Muscle of back (tissue), 11 donors: Measurements from ENCODE around the gene NSF. TPM values are rescaled to one million over a fixed set of nuclear protein-coding genes. Genes with fewer than 3 reads are reported as not detected.
"Not testable (repeated sequence)": the region's sequence is repeated elsewhere in the genome, so short reads cannot be mapped to it uniquely, and the experiment has no call there.

Source experiments
- DNase-seq, 3 donors: peaks; one replicate each; pipeline versions ENCODE4 v3.0.0 to v3.0.0-alpha.2; 2013
- polyA plus RNA-seq, 10 donors: library from polyadenylated mRNA; unstranded; fragments of 120-200 nt; gene quantifications; one replicate each; pipeline ENCODE4 v1.2.1, GENCODE V29; 2013; ENCODE audit not compliant: insufficient read length in 10 of 10

Gene NSF
- polyA plus RNA-seq, 10 donors: 19.7 to 27.7 (median 21.1) TPM

DNA sequence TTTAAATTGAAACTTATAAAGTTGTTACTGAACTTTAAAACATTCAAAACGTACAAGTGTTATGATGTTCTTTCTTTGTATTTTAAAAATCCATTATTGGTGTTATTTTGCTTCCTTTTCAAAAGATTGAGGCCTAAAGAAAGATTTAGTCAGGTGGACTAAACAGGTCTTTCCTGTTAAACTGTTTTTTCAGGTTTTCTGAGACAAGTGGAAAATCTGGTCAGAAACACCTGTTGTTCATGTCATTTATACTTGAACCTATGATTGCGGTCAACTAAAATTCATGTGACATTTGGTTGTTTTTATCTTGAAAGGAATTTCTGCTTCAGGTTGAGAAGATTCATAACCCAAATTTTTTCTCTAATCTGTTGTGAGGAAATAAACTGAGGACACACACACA, 108.5 kb downstream of the NSF start:
- not testable (repeated sequence) for DNase-seq

DNA sequence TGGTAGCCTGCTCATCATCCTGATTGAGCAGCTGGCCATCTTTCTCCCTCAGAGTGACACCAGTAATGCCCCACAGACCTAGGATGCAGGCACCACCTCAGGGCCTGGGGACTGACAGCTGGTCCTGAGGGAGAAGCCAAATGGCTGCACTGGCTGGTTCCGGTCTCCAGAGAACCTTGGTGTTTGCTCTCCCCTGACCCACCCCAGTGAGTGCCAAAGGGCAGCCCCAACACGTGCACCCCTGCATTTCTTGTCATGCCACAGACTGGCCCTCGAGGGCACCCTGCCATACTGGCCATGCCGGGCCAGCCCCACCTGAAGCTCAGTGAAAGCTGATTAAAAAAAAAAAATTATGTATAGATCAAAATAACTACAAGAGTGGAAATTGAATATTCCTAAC, 127.5 kb downstream of the NSF start:
- no peak for DNase-seq

DNA sequence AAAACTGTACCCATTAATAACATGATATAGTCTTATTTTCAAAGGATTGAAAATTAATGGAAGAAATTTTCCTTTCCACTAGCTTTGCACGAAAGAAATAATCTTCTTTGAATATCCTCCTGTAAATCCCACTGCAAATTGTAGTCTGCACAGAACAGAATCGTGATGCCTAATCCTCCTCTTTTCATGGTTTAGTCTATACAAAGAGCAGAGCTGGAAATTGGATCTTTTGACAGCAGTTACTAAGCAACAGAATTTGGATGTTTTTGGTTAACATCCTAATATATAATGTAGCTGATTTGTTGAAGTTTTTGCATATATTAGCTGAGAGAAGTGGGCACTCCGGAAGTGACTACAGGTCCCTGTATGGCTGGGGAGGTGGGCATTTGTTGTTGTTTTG, 129.4 kb downstream of the NSF start:
- DNase-seq: no peak

DNA sequence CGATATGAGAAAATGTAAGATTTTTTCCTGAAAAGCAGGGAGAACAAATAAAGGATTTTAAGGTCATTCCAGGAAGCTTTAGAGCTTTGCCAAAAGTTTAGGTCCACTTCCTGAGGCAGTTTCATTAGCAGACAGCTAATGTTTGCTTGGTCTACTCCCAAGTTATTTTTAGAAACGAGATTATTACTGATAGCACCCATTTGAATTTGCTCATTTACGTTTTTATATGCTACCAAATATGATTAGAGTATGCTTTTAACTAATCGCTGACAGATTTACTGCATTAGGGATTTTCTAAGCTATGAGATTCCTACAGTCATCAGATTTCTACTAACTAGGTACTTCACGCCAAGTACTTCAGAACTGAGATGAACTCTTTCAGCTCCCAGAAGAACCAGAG, 129.9 kb downstream of the NSF start:
- DNase-seq: no peak

DNA sequence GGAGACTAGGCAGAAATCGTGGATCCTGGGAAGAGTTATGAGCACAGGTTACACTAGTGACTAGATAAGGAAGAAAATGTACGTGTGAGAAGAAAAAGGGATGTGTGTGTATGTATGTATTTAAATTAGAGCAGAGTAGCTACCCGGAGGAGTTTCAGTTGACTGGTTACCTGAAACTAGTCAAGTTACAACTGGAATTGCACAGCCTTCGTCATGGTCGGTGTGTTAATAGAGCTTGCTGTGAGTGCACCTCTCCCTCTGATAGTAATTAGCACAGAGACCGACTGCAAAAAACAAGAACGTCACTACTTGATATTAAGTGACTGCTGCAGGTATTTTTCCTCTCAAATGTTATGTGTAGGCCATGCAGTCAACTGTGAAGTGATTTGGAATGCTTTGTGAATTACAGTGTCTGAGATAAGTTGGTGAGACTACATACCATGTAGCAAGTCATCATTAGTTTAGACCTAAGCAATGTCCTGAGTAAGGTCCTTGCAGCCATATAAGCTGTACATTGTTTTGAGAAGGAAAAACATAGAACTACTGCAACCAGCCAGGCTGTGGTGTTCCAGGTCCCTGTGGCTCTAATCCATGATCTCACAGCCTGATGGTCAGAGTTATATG, 132.3 kb downstream of the NSF start:
- DNase-seq: no peak

DNA sequence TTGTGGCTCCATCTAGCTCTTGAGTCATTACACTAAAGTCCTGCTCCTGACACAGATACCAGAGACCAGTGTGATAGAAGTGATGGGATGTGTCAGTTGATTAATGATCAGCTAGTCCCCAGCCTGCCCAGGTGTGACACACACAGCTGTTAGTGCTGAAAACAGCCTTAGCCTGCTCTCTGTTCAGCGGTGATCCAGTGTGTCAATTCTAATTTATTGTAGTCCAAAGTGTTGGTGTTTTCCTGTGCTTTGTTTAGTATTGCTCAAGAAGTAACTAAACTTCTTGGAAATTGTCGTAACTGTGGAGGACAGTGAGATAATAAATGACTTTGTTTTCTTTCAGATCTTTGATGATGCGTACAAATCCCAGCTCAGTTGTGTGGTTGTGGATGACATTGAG, 135.7 kb downstream of the NSF start:
- DNase-seq: no peak

DNA sequence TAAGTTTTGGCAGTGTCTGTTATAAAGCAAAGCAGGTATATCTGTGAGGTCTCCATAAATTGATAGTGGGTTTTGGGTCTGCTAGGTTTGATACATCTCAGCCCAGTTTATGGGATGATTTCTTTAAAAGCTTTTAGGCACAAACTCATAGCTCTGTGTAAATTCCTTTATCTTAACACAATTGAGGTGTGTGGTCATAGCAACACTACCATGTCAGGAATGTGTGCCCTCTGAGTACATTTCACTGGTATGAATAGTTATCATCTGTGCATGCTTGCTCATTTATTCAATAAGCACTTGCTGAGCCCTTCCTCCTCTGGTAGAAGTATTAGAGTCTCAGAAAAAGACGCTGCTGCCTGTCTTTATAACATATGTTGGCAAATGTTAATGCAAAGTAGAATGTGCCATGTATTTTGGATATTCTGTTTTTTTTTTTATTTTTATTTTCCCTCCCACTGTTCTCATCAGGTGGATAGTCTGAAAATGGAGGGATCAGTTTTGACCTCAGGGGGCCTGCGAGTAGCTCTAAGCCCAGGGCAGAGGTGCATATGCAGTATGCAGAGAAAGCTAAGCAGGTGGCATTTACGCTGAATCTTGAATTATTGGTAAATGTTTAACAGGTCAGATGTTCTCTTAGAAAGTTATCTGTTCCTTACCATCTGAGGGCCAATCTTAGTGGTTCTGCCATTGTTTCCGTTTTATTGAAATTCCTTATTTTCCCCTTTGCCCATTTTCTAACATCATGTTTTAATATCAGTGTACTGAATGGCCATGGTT, 137.3 kb downstream of the NSF start:
- DNase-seq: peak in 1 of 3 donors; percentile 59

DNA sequence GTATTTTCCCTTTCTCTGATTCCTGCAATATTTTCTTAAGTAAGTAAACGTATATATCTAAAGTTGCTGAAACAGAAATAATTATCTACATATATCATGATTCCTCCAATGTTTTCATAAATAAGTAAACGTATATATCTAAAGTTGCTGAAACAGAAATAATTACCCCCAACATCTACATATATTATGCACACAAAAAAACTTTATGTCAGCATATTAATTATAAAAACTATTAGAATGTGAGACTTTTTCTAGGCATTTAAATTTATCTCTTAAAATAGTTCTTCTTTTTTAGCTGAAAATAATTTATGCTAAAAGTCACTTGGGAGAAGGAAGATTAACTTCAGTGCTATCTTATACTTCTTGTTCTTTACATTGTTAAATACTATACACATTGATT, 139.6 kb downstream of the NSF start:
- DNase-seq: no peak

DNA sequence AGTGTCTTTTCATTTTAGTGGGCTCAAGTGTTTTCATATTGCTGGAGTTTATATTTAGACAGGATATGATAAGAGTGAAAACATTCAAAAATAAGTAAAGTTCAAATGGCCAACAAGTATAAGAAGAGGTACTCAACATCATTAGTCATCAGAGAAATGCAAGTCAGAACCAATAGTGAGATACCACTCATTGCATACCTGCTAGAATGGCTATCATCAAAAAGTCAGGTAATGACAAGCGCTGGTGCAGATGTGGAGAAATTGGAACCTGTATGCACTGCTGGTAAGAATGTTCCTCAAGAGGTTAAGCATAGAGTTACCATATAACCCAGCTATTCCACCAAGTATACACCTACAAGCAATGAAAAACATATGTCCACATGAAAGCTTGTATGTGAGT, 140.2 kb downstream of the NSF start:
- DNase-seq: no peak

DNA sequence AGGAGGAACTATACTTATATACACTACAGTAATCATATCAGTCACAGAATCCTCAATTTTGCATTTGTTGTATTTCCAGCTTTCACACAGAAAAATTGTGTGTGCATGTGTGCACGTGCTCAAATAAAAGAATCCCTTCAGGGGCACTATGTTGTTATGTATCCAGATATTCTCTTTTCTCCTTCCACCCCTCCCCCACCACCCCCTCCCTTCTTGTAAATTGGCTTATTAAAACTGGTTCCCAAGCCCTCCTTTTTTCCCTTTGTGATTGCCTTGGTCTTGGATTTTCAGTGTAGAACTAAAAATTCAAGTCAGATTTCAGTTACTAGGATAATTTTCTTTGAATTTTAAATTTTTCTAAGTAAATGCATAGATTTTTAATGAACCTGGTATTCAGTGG, 141.7 kb downstream of the NSF start:
- DNase-seq: no peak

DNA sequence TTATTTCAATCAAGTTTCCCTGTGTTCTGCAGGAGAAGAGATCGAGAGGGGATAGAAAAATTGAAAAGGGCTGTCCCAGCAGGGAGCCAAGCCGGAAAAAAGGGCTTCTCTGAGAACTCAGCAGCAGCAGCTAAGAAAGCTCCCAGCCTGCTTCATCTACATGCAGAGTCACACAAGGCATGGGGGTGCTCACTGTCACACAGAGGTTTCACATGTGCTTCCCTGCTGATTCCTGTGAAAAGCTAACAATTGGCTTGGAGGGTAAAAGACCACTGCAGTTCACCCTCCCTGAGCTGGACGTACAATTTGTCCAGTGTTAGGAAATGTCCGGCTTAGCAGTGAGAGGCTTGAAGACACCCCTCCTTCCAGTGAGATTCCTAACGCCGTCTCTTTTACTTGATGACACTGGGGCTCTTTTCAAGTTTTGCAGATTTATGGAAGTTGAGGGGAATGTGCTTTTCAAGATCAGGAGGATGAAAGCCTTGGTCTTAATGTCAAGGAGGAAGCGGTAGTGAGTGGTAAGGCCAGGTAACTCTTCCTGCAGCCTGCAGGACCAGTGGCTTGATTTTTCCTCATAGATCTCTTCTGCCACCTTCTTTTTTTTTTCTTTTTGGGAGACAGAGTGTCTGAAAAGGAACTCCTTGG, 142.4 kb downstream of the NSF start:
- no peak for DNase-seq

DNA sequence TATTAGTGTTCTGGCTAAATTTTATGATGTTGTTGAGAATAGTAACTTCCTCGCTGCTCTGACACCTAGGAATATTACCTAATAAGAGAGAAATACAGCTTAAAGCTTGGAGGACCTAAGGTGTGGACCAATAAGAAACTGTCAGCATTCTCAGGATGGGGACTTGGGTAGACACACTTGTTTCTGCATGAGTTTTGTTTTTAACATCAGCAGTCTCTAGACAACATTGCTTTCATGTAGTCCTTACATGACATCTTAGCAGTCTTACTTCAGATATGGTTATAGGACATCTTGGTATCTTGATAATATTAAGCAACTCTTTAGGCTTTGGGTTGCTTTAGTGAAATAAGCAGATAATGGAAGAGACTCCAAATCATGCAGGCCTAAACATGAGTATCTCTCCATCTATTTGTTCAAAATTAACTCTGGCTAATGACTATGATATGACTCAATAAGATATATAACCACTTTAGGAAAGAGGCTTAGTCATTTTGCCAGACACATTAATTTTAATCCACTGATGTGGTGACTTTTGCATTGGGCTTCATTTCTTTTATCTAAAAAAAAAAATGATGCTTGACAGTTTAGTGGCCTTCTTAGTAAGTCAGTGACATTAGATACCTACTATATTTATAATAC, 143.5 kb downstream of the NSF start:
- peak in 1 of 3 donors; percentile 34 for DNase-seq

DNA sequence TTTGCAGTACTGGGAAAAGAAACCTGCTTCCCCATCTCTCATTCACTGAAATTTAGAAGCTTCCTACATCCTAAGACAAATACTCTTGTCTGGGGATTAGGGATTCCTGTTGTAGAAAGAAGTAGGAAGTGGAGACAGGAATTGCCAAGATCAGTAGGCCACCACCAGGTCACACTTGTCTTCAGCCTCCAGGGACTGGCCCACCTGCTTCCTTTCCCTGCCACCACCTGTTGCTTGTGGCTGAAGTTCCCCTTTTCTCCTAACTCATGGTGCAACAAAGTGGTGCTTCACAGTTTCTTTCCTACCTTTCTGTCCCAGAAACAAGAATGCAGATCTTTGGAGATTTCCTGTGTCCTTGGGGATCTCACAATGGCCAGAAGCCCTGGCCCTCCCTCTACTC, 145.6 kb downstream of the NSF start:
- DNase-seq: no peak

DNA sequence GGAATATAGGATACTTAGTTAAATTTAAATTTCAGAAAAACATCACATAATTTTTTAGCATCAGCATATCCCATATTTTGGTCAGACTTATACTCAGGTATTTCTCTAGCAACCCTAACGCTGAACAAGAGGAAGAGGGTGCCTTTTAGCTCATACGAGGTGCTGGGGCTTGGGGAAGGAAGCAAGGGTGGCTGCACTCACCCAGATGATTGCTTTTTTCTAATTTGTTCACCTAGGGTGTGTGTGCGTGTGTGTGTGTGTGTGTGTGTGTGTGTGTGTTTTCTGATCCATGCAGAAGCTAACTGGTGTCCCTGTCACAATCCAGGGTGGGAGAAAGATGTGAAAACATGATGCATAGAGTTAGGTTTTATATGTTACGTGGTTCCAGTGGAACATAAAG, 146.9 kb downstream of the NSF start:
- no peak for DNase-seq

DNA sequence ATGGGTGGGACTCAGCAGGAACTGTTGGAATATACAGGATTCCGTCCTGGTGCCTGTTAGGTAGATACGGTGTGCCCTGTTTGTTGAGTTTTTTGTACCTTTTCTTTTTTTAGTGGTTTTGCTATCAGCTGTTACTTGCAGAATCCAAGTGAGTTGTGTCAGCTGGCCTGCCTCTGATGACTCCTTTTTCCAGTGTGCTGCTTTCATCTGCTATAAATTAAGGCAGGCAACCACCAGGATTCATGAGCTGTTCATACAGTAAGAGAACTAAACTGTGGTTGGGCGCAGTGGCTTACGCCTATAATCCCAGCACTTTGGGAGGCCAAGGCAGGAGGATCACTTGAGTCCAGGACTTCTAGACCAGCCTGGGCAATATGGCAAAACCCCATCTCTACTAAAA, 148.1 kb downstream of the NSF start:
- DNase-seq: no peak

DNA sequence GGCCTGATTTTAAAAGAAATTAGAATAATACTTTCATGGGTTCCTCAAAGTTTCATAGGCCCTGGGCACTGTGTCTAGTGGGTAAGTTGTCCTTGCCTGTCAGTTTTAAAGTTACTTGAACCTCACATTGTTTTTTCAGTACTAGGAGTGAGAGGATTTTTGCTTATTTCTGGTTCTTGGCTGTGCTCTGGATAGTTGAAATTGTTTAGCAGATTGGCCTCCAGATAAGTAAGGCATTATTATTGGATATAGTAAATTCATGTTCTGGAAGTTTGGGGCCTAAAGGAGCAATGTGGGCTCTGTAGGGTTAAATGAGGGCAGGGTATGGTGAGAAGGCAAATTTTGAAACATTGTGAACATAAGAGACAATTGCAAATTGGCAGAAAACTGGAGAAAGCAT, 149.5 kb downstream of the NSF start:
- DNase-seq: no peak

DNA sequence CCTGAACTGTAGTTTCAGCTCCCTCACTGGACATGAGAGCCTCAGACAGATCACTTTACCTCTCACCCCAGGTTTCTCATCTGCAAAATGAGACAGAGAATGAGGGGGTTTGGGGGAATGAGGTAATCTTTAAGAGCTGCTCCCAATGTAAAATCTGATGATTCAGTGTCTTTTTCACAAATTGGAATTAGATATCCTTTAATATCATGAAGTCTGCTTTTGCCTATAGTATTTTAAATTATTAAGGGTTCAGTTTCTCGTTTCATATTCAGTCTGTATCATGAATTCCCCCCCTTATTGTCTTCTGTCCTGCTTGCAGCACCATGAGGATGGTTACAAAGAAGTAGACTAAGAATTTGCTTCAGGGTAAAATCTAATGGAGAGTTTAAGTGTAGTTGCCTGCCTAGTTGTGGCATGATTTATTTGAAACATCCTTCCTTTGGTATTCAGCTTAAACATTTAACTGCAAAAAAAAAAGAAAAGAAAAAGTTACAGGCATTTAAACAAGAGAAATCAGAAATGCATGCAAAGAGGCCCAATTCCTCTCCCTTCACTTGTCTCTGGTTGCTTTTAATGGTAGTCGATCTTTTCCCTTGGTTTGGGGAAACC, 150.8 kb downstream of the NSF start:
- no peak for DNase-seq

DNA sequence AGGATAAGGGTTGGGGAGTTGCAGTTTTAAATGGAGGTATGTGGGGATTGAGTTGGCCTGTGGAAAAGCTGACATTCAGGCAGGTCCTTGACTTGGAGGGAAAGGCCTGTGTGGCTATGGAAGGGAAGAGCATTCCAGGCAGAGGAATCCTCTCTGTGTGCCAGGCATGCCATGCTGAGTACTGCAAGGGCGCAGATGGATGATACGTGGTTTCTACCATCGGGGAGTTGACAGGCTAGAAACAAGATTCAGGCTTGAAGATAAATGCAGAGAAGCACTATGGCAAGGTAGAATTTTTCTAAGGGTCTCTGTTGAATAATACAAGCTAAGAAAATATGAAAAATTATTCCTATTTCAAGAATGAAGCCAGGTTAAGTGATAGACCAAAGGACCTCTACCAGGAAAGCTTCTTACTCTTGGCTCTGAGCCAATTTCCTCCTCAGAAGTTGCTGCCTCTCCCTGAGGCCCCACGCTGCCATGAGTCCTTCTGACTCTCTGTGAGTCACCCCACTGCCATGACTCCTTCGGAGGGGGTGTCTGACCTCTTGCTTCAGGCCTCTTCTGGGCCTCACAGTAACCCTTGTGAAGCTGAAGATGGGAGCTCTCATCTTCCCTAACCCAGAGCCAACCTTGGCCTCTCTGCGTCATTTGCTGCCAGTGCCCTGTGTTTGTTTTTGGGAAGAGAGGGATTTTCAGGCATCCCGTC, 152.2 kb downstream of the NSF start:
- peak in 1 of 3 donors; percentile 58 for DNase-seq

DNA sequence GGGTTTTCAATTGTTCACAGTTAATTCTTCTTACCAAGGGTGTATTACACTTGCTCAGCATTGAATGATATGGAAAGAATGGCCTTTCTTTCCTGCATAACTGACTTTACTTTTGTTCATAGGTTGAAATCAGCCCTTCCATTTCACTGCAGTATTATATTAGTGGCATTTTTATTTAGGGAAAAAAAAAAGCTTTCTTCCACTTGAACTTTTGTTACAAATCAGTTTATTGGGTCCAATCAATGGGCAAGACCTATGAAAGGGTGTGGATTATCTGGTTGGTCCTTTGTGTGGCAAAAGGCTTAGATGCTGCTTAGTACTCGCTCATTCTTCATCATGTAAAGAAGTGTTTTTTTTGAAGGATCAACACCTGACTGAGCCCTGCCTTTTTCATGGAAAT, 154.0 kb downstream of the NSF start:
- no peak for DNase-seq

DNA sequence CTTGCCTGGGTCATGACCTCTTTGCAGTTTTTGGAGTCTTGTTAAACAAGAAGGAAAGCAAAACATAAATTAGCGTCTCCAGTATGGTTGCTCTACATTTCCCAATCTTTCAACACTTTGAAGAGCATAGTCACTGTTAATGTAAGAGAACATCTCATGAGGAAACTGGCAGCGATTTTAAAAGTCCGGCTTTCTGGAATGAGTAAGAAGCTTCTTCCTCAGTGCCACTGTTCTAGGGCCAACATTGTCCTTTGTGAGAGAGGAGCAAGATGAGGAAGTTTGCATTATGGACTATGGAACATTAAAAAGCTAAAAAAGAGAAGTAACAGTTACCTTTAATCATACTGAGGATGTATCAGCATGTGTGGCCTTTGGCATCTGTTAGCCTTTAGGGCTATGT, 154.9 kb downstream of the NSF start:
- DNase-seq: no peak

DNA sequence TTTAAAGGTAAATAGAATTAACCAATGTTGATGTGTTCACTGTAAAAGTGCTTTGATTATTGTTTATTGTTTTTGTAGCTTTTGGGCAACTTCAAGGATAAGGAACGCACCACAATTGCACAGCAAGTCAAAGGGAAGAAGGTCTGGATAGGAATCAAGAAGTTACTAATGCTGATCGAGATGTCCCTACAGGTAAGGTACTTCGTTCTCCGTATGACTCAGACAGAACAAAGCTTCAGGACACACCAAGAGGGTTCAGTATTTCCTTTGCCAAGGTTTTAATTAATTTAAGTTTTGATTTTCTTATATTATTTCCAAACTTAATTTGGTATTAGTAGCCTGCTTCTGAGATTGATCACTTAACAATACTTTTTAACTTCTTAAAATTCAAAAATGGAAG, 161.0 kb downstream of the NSF start:
- no peak for DNase-seq

DNA sequence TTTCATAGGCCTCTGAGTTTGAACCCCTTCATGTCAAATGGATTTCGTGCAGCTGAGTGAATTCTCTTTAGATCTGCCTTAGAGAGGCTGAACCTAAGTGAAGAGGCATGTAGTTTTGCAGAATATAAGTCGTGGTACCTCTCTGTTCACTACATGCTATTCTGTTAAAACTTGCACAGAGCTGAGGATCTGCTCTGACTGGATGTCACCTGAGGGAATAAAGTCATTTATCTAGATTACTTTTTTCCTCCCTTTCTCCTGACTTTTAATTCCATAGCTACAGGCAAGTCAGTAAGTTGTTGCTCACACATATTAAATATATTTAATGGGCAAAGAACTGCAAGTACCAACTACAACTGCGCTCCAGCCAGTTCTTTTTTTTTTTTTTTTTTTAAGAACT, 163.3 kb downstream of the NSF start:
- DNase-seq: no peak
